ENCODE data around the gene NPTX1. TPM values are rescaled to one million over a fixed set of nuclear protein-coding genes. Genes with fewer than 3 reads are reported as not detected.

NPTX1 gene
- total and polyA plus RNA-seq, 2 of the 13 experiments (the other 11 are each of a cell fraction or from before 2014, with no cell fraction given), result 0.01 TPM; not detected in 1

GRCh38 chr17:80454557-80455335 is 21.7 kb downstream of the NPTX1 start (continued):
- TF ChIP-seq NFATC3 (CRISPR knock-in tag; IDR thresholded peaks at IDR 0.05) (0 out of 2 replicates have a peak, but pooled peaks have one; percentile 16), ZNF558 (CRISPR knock-in tag; IDR thresholded peaks at IDR 0.05; ENCODE audit: borderline replicate concordance) (peak; percentile 55; the same call in 1 of the 2 replicates), KLF9 (CRISPR knock-in tag; IDR thresholded peaks at IDR 0.05; ENCODE audit: low read depth) (no peak), HINFP (CRISPR knock-in tag; IDR thresholded peaks at IDR 0.05; ENCODE audit: low read depth) (peak; percentile 91), HOXA5 (CRISPR knock-in tag; IDR thresholded peaks at IDR 0.05) (peak; percentile 86), ZNF768 (CRISPR knock-in tag; IDR thresholded peaks at IDR 0.05) (peak; percentile 65), UBTF (CRISPR knock-in tag; IDR thresholded peaks at IDR 0.05) (peak; percentile 84), TMF1 (CRISPR knock-in tag; IDR thresholded peaks at IDR 0.05; ENCODE audit: low read depth) (peak; percentile 71; the same call in 1 of the 2 replicates), ZNF720 (CRISPR knock-in tag; IDR thresholded peaks at IDR 0.05) (peak; percentile 33; the same call in 1 of the 2 replicates), EP300 (IDR thresholded peaks at IDR 0.05; ENCODE audit: low read depth in 2 of 2, low read length in 2 of 2) (0 out of 4 replicates have a peak, but pooled peaks of 1 of the 2 experiments have one; percentile 22), EP300 (CRISPR knock-in tag; IDR thresholded peaks at IDR 0.05; ENCODE audit: borderline replicate concordance) (no peak; the same call in 1 of the 2 replicates), ATF7 (IDR thresholded peaks at IDR 0.05) (no peak), ATF7 (CRISPR knock-in tag; IDR thresholded peaks at IDR 0.05) (peak; percentile 55; the same call in 1 of the 2 replicates), MATR3 (CRISPR knock-in tag; IDR thresholded peaks at IDR 0.05) (no peak), ZNF703 (CRISPR knock-in tag; IDR thresholded peaks at IDR 0.05; ENCODE audit: borderline replicate concordance) (no peak; the same call in 1 of the 2 replicates), ZNF615 (CRISPR knock-in tag; IDR thresholded peaks at IDR 0.05; ENCODE audit: borderline replicate concordance) (no peak), TEF (CRISPR knock-in tag; IDR thresholded peaks at IDR 0.05) (peak; percentile 88), SRY (CRISPR knock-in tag; IDR thresholded peaks at IDR 0.05) (peak; percentile 91), TEAD3 (CRISPR knock-in tag; optimal IDR thresholded peaks at IDR 0.05; ENCODE audit: borderline replicate concordance) (peak; percentile 78), JARID2 (CRISPR knock-in tag; IDR thresholded peaks at IDR 0.05; ENCODE audit: insufficient replicate concordance) (no peak), NR0B2 (CRISPR knock-in tag; IDR thresholded peaks at IDR 0.05) (peak; percentile 97), GPN1 (CRISPR knock-in tag; IDR thresholded peaks at IDR 0.05; ENCODE audit: borderline replicate concordance) (peak; percentile 67; the same call in 1 of the 2 replicates), MIER3 (CRISPR knock-in tag; IDR thresholded peaks at IDR 0.05; ENCODE audit: borderline replicate concordance) (no peak; the same call in 1 of the 2 replicates), CCDC6 (CRISPR knock-in tag; IDR thresholded peaks at IDR 0.05) (peak; percentile 88)
